A549 treated with CpdA at 1 μM for 4 hours (cell line): ENCODE measurements around the gene SHOX. TPM values are rescaled to one million over a fixed set of nuclear protein-coding genes. Genes with fewer than 3 reads are reported as not detected.

Experiments used
- total RNA-seq: library from RNA; stranded (reverse); fragments of 200-300 nt; extraction: Qiagen RNA extraction; gene quantifications from 5 replicates; pipeline ENCODE4 v1.2.3, GENCODE V29; 2022; ENCODE audit warnings: low read depth

Gene SHOX
- total RNA-seq = not detected in 5 replicates

GRCh38 chrX:630612-631496, at the start of gene SHOX:
SHOX (plus strand) TSS chrX:630791; CDS start chrX:630898, 107 bp downstream.

Other genes starting within 250 kb of the SHOX start
- 17.9 to 28.2 TPM (median 21.7 TPM) in 5 replicates for gene PPP2R3B, start 243.9 kb upstream of the SHOX start, total RNA-seq